ENCODE data around the gene DHX16. TPM values are rescaled to one million over a fixed set of nuclear protein-coding genes. Genes with fewer than 3 reads are reported as not detected.

The DHX16 gene
- total and polyA plus RNA-seq, 9 of the 15 experiments (the other 6 are each of a cell fraction or from before 2014, with no cell fraction given): 14.6 to 66.1 (median 47.5) TPM

DNA sequence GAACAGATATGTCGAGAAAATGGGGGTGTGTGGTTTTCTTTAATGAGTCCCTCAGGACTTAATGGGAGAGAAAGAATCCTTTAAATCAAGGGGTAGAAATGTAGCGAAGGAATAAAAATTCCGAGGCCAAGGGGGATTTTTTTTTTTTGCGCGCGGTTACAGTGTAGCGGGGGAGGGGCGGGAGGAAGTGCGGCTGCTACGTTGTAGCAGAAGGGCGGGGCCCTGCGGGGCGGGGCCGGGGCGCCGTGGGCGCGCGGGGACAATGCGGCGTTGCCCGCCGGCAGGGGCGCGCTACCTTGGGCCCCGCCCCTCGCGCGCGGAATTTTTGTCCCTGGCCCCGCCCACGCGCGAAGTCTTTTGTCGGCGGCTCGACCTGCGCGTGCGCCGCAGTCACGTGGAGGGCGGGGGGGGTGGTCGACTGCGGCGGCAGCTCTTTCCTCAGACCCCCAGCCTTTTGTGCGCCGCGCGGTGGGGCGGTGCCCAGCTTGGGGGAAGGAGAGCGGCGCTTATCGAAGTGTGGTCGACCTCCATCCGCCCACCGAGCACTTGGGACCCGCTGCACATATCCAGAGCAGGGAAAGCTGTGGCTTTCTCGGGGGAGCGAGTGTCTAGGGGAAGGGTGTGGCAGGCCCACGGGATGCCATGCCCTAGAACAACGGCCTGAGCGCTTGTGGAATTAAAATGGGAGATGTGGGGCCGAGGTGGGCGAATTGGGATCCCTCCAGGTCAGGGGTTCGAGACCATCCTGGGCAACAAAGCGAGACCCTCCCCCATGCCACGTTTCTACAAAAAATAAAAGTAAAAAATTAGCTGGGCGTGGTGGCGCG, 48.6 kb upstream of the DHX16 start (continued):
- TF ChIP-seq ZFP30 (CRISPR knock-in tag; IDR thresholded peaks at IDR 0.05; ENCODE audit: borderline replicate concordance): no peak
- TF ChIP-seq, protein P1, sequence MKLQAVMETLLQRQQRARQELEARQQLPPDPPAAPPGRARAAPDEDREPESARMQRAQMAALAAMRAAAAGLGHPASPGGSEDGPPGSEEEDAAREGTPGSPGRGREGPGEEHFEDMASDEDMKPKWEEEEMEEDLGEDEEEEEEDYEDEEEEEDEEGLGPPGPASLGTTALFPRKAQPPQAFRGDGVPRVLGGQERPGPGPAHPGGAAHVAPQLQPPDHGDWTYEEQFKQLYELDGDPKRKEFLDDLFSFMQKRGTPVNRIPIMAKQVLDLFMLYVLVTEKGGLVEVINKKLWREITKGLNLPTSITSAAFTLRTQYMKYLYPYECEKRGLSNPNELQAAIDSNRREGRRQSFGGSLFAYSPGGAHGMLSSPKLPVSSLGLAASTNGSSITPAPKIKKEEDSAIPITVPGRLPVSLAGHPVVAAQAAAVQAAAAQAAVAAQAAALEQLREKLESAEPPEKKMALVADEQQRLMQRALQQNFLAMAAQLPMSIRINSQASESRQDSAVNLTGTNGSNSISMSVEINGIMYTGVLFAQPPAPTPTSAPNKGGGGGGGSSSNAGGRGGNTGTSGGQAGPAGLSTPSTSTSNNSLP (IDR thresholded peaks at IDR 0.05; ENCODE audit: borderline replicate concordance, low read depth, low read length): no peak
- no peak for TF ChIP-seq NR0B1 (IDR thresholded peaks at IDR 0.05; ENCODE audit: partially characterized antibody)
- TF ChIP-seq MNT (conservative IDR thresholded peaks at IDR 0.05): peak; percentile 97 to 98
- TF ChIP-seq CEBPZ (IDR thresholded peaks at IDR 0.05; ENCODE audit: borderline replicate concordance, low read depth, low read length): 0 out of 2 replicates have a peak, but pooled peaks have one; percentile 31
- TF ChIP-seq TBP (optimal IDR thresholded peaks at IDR 0.05; ENCODE audit: low read depth, low read length): no peak
- TF ChIP-seq PREB (CRISPR knock-in tag; IDR thresholded peaks at IDR 0.05): no peak
- no peak for TF ChIP-seq ZNF436 (CRISPR knock-in tag; IDR thresholded peaks at IDR 0.05)
- TF ChIP-seq ZBTB9 (CRISPR knock-in tag; IDR thresholded peaks at IDR 0.05): peak; percentile 90
- no peak for TF ChIP-seq GATA2 (CRISPR knock-in tag; IDR thresholded peaks at IDR 0.05)
- no peak for TF ChIP-seq XRCC3 (IDR thresholded peaks at IDR 0.05)
- TF ChIP-seq NR2C2 (CRISPR knock-in tag; IDR thresholded peaks at IDR 0.05): peak; percentile 66
- no peak; the same call in none of the 2 replicates for TF ChIP-seq NR2C2 (tag; IDR thresholded peaks at IDR 0.05)
- TF ChIP-seq RBM17 (IDR thresholded peaks at IDR 0.05; ENCODE audit: borderline replicate concordance, low read depth, low read length): no peak
- TF ChIP-seq NCOA4 (IDR thresholded peaks at IDR 0.05; ENCODE audit: partially characterized antibody): no peak

Measured in K562 (cell line).